H1 (cell line): ENCODE results near the gene ITGA6. TPM values are rescaled to one million over a fixed set of nuclear protein-coding genes. Genes with fewer than 3 reads are reported as not detected.

ENCODE experiments used
- CTCF ChIA-PET: fragments of 300-600 bp; sonication (Branson Sonifier 250); formaldehyde crosslinking; loops from one replicate; lab custom pipeline; 2021; ENCODE audit not compliant: partially characterized antibody; lab: Charles Lee
- POLR2A ChIA-PET: fragments of 300-600 bp; sonication (Branson Sonifier 250); formaldehyde crosslinking; loops from one replicate; lab custom pipeline; 2021; ENCODE audit warnings: inconsistent platforms; ENCODE audit not compliant: partially characterized antibody; lab: Charles Lee
- DNase-seq, 2 experiments: peaks; one replicate each; pipeline versions ENCODE4 v3.0.0 to v3.0.0-alpha.2; 2010 to 2022; ENCODE audit warnings: low spot score in 2 of 2, low read depth in 1 of 2, mixed read lengths in 1 of 2
- FAIRE-seq: peaks from 2 replicates; lab custom pipeline; 2011; peaks lifted over from hg19 to GRCh38; lab: Jason Lieb, UNC
- H2AFZ ChIP-seq: 2 replicates; pipeline ENCODE4 v1.8.1; 2012; ENCODE audit warnings: low read length, inconsistent platforms
- H2AK5ac ChIP-seq: 2 replicates; pipeline ENCODE4 v1.6.1; 2013; ENCODE audit warnings: low read depth, low read length
- H2BK120ac ChIP-seq: replicated peaks from 2 replicates; pipeline ENCODE3; 2013; ENCODE audit warnings: low read depth, low read length, inconsistent platforms
- H2BK12ac ChIP-seq: 2 replicates; pipeline ENCODE4 v1.6.1; 2013; ENCODE audit warnings: low read depth, low read length
- H2BK15ac ChIP-seq: 2 replicates; pipeline ENCODE4 v1.6.1; 2013; ENCODE audit warnings: low read length
- H2BK20ac ChIP-seq: 2 replicates; pipeline ENCODE4 v1.6.1; 2013; ENCODE audit warnings: low read length
- H2BK5ac ChIP-seq: 2 replicates; pipeline ENCODE4 v1.6.1; 2013; ENCODE audit warnings: low read depth, low read length
- H3K14ac ChIP-seq: 2 replicates; pipeline ENCODE4 v1.6.1; 2013; ENCODE audit warnings: inconsistent platforms; ENCODE audit not compliant: insufficient read length
- H3K18ac ChIP-seq: 2 replicates; pipeline ENCODE4 v1.6.1; 2013; ENCODE audit warnings: low read length; ENCODE audit errors: extremely low read depth
- H3K23ac ChIP-seq: 2 replicates; pipeline ENCODE4 v1.6.1; 2013; ENCODE audit warnings: inconsistent platforms; ENCODE audit not compliant: insufficient read length
- H3K23me2 ChIP-seq: 2 replicates; pipeline ENCODE4 v1.6.1; 2013; ENCODE audit warnings: low read depth, low read length
- H3K27ac ChIP-seq: 2 replicates; pipeline ENCODE4 v1.6.1; 2011; ENCODE audit warnings: low read depth, low read length, inconsistent platforms
- H3K27me3 ChIP-seq, 4 experiments: replicated peaks in 1 of 4; 1 replicate in 1 of 4; 2 replicates in 3 of 4; pipeline versions ENCODE4 v1.6.1 to v1.8.1; 2011 to 2013; ENCODE audit warnings: low read length in 3 of 4, mild to moderate bottlenecking in 3 of 4, inconsistent platforms in 2 of 4, mixed read lengths in 2 of 4, moderate library complexity in 1 of 4; ENCODE audit not compliant: control insufficient read depth in 3 of 4, insufficient read depth in 3 of 4; ENCODE audit errors: extremely low read depth in 1 of 4
- H3K36me3 ChIP-seq, 4 experiments: 2 replicates each; pipeline versions ENCODE4 v1.6.1 to v1.8.1; 2011 to 2013; ENCODE audit warnings: mild to moderate bottlenecking in 4 of 4, low read length in 3 of 4, moderate library complexity in 2 of 4, control low read depth in 1 of 4, inconsistent platforms in 1 of 4; ENCODE audit not compliant: insufficient read depth in 4 of 4, control insufficient read depth in 2 of 4
- H3K4ac ChIP-seq: replicated peaks from 2 replicates; pipeline ENCODE3; 2013; ENCODE audit warnings: low read length, low read depth, mixed read lengths, inconsistent platforms; ENCODE audit not compliant: insufficient read length
- H3K4me1 ChIP-seq, 4 experiments: replicated peaks in 1 of 4; 1 replicate in 1 of 4; 2 replicates in 3 of 4; pipeline versions ENCODE4 v1.6.1 to v1.8.1; 2011 to 2013; ENCODE audit warnings: low read length in 3 of 4, inconsistent platforms in 2 of 4, mixed read lengths in 1 of 4; ENCODE audit not compliant: insufficient read depth in 4 of 4, control insufficient read depth in 3 of 4
- H3K4me2 ChIP-seq, 2 experiments: 2 replicates each; pipeline versions ENCODE4 v1.6.1 to v1.8.1; 2011 to 2013; ENCODE audit warnings: low read depth in 2 of 2, low read length in 2 of 2, control low read depth in 1 of 2, inconsistent platforms in 1 of 2, mild to moderate bottlenecking in 1 of 2; ENCODE audit not compliant: insufficient read depth in 1 of 2
- H3K4me3 ChIP-seq, 4 experiments: fragments of 200-600, 300-600 bp in 1 of 4; sonication (generic), shearing (Covaris generic), sonication (Bioruptor Twin) in 1 of 4; 2 replicates each; pipeline versions ENCODE4 v1.5.1 to v1.8.1; 2011 to 2016; ENCODE audit warnings: low read length in 4 of 4, low read depth in 3 of 4, control low read depth in 2 of 4, inconsistent platforms in 2 of 4, mild to moderate bottlenecking in 2 of 4, mixed read lengths in 1 of 4, moderate library complexity in 1 of 4; ENCODE audit not compliant: insufficient read depth in 2 of 4; ENCODE audit errors: extremely low read depth in 1 of 4
- H3K56ac ChIP-seq: replicated peaks from 2 replicates; pipeline ENCODE3; 2013; ENCODE audit warnings: low read depth, mild to moderate bottlenecking, mixed read lengths, low read length, inconsistent platforms; ENCODE audit not compliant: insufficient read length
- H3K79me1 ChIP-seq: 2 replicates; pipeline ENCODE4 v1.6.1; 2013; ENCODE audit warnings: low read depth, low read length, control low read depth
- H3K79me2 ChIP-seq, 2 experiments: 2 replicates each; pipeline versions ENCODE4 v1.6.1 to v1.8.1; 2012 to 2013; ENCODE audit warnings: low read length in 2 of 2, mild to moderate bottlenecking in 2 of 2, inconsistent platforms in 1 of 2; ENCODE audit not compliant: insufficient read depth in 2 of 2, control insufficient read depth in 1 of 2
- H3K9ac ChIP-seq, 4 experiments: replicated peaks in 1 of 4; 1 replicate in 1 of 4; 2 replicates in 3 of 4; pipeline versions ENCODE4 v1.6.1 to v1.8.1; 2011 to 2013; ENCODE audit warnings: low read depth in 3 of 4, low read length in 3 of 4, control low read depth in 2 of 4, mild to moderate bottlenecking in 2 of 4, moderate library complexity in 2 of 4, inconsistent platforms in 1 of 4; ENCODE audit errors: extremely low read depth in 1 of 4
- H3K9me3 ChIP-seq, 2 experiments: 2 replicates each; pipeline versions ENCODE4 v1.6.1 to v1.8.1; 2012 to 2013; ENCODE audit warnings: mild to moderate bottlenecking in 2 of 2, moderate library complexity in 2 of 2, control low read depth in 1 of 2, inconsistent platforms in 1 of 2, low read depth in 1 of 2, low read length in 1 of 2, mixed read lengths in 1 of 2; ENCODE audit not compliant: insufficient read depth in 2 of 2
- H4K20me1 ChIP-seq, 2 experiments: replicated peaks in 1 of 2; 2 replicates each; pipeline versions ENCODE3 to v1.8.1; 2011 to 2013; ENCODE audit warnings: inconsistent platforms in 2 of 2, low read length in 2 of 2, mild to moderate bottlenecking in 1 of 2; ENCODE audit not compliant: insufficient read depth in 2 of 2, control insufficient read depth in 1 of 2
- H4K5ac ChIP-seq: 2 replicates; pipeline ENCODE4 v1.6.1; 2013; ENCODE audit warnings: low read length, low read depth, mixed read lengths, inconsistent platforms; ENCODE audit not compliant: insufficient read length
- H4K8ac ChIP-seq: 2 replicates; pipeline ENCODE4 v1.8.0; 2013; ENCODE audit warnings: mild to moderate bottlenecking, moderate library complexity, low read length, inconsistent platforms; ENCODE audit not compliant: insufficient read depth; ENCODE audit errors: extremely low read depth
- H4K91ac ChIP-seq: replicated peaks from 2 replicates; pipeline ENCODE3; 2013; ENCODE audit warnings: low read length, mixed read lengths, inconsistent platforms; ENCODE audit not compliant: insufficient read length
- CBX5 ChIP-seq: fragments of 300-800, 300-1000 bp; sonication (generic); IDR thresholded peaks from 2 replicates; pipeline ENCODE4 v1.7.1; 2016; ENCODE audit warnings: antibody characterized with exemption, low read length, low read depth
- EZH2 ChIP-seq: fragments of 200-600 bp; sonication (generic); IDR thresholded peaks from 2 replicates; pipeline ENCODE4 v1.7.1; 2012; ENCODE audit warnings: low read depth, mild to moderate bottlenecking, moderate library complexity, low read length, inconsistent platforms; ENCODE audit not compliant: severe bottlenecking
- JUND ChIP-seq: IDR thresholded peaks from 2 replicates; pipeline ENCODE4 v1.6.1; 2011; ENCODE audit warnings: mild to moderate bottlenecking, improper control_type of control experiment, low read length
- KDM1A ChIP-seq: fragments of 200-600, 300-600 bp; sonication (generic); IDR thresholded peaks from 2 replicates; pipeline ENCODE4 v1.7.1; 2016; ENCODE audit warnings: mild to moderate bottlenecking, low read length, borderline replicate concordance
- WGBS, 2 experiments: shearing (Covaris generic) in 1 of 2; methylation state at CpG; one replicate each; pipeline versions ENCODE4 v1.1.6 to v1.1.7; 2013 to 2015; ENCODE audit warnings: low lambda C conversion rate in 2 of 2, mixed read lengths in 2 of 2, inconsistent platforms in 1 of 2, low coverage in 1 of 2, missing lambda C conversion rate in 1 of 2; ENCODE audit not compliant: insufficient replicate concordance in 2 of 2, insufficient coverage in 1 of 2, insufficient read length in 1 of 2; ENCODE audit errors: extremely low coverage in 1 of 2, missing lambda C conversion rate in 1 of 2; 5-methylcytosine and 5-hydroxymethylcytosine counted together
- polyA plus RNA-seq, 7 experiments: library from polyadenylated mRNA; depleted of rRNA in 3 of 7; stranded (reverse) in 5 of 7; unstranded in 2 of 7; fragments of >200 nt in 5 of 7; fragments of 200-250 nt in 2 of 7; gene quantifications; 1 replicate in 5 of 7; 2 replicates in 1 of 7; 4 replicates in 1 of 7; pipeline versions ENCODE4 v1.2.1 to v1.2.3, GENCODE V29; 2011 to 2013; ENCODE audit warnings: missing spikeins in 2 of 7, mixed read lengths in 2 of 7
- total RNA-seq: library from RNA; stranded (reverse); fragmentation: NEBNext Ultra II Directional; extraction: Animal tissue kit (Norgen Biotek cat#: 25700); gene quantifications from 2 replicates; pipeline ENCODE4 v1.2.1, GENCODE V29; 2021

Gene ITGA6
- total and polyA plus RNA-seq, 2 of the 8 experiments (the other 6 are each of a cell fraction or from before 2014, with no cell fraction given): 26.9 to 118 TPM

- Histone ChIP-seq H3K23me2 (no peaks in the 10 kb centered on the region), H2BK5ac (no peak overlapping the region), H4K5ac (no peak overlapping the region), H3K79me1 (no peaks in the 10 kb centered on the region), H3K4me1 (no peaks in the 10 kb centered on the region), H4K8ac (no peak overlapping the region), H4K91ac (no peak overlapping the region), H3K14ac (no peak overlapping the region), H2BK20ac (no peak overlapping the region), H2AFZ (no peak overlapping the region), H2BK120ac (no peak overlapping the region), H3K23ac (no peak overlapping the region), H3K4ac (no peak overlapping the region), H2BK15ac (no peak overlapping the region), H3K79me2 (no peaks in the 10 kb centered on the region), H3K36me3 (no peaks in the 10 kb centered on the region), H3K56ac (no peak overlapping the region), H3K27me3 (no peaks in the 10 kb centered on the region), H3K9ac (no peak overlapping the region), H3K27ac (no peak overlapping the region), H2BK12ac (no peak overlapping the region), H3K18ac (no peak overlapping the region), H3K4me3 (no peak overlapping the region), H4K20me1 (no peaks in the 10 kb centered on the region), H3K4me2 (no peak overlapping the region), H2AK5ac (no peak overlapping the region), H3K9me3 (no peaks in the 10 kb centered on the region)
- FAIRE-seq (no peak), DNase-seq (no peak)
- TF ChIP-seq EZH2: no peak
- TF ChIP-seq JUND: no peak
- no peak for TF ChIP-seq CBX5
- peak; percentile 32; the same call in 1 of the 2 replicates for TF ChIP-seq KDM1A
- 81% methylated on average over 4 of the region's 4 CpGs; no CpG with 5 or more reads in 1 of the 2 experiments for WGBS, 2 experiments
- POLR2A ChIA-PET: no interaction called here
- CTCF ChIA-PET: no interaction called here
These were observed 21.7 kb upstream of the ITGA6 start for GRCh38 chr2:172405673-172406072.
